SK-MEL-5 (cell line): ENCODE results near the gene ZNF277. TPM values are rescaled to one million over a fixed set of nuclear protein-coding genes. Genes with fewer than 3 reads are reported as not detected.

Experiments used
- DNase-seq: peaks from one replicate; pipeline ENCODE4 v3.0.0-alpha.2; 2016; ENCODE audit warnings: low read depth, low spot score
- in situ Hi-C: cut with HindIII; loops from 2 replicates; pipeline ENCODE4 v1.10.0; 2016; ENCODE audit warnings: low sequenced_read_pairs, high pct_unique_total_duplicates, low pct_unique_long_range_greater_than_20kb
- total RNA-seq: library from RNA; depleted of rRNA; stranded (reverse); fragments of >200 nt; shearing (Covaris generic); gene quantifications from 2 replicates; pipeline ENCODE4 v1.2.3, GENCODE V29; 2014

ZNF277 gene
- total RNA-seq, 1 experiment from 2014 or later: 62.7 TPM

DNA sequence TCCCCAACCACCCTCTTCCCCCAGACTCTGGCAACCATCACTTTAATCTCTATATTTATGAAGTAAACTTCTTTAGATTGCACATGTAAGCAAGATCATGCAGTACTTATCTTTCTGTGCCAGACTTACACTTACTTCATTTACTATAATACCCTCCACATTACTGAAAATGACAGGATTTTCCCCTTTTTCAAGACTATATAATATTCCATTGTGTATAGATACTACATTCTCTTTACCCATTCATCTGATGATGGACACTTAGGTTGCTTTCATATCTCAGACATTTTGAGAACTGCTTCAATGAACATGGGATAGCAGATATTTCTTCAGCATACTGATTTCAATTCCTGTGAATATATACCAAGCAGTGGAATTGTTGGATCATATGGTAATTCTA lies 4.7 kb upstream of the ZNF277 start:
- in situ Hi-C loops: no loop called here
- DNase-seq: no peak

DNA sequence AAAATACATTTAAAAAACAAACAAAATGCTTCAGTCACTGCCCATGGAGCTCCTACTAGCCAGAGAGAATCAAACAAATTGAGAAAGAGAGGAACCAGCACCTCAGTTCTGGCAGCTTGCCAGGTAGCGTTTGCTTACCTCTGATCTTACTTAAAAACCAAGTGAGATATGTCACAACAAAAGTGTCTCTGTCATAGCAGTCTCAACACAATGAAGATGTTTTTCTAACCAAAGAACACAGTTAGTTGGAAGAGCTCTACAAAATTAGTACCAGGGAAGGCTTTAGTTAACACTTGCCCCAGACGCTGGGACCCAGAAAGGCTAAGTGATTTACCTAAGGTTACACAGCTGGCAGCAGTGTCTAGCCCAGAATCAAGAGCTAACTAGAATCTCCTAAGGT lies 3.7 kb upstream of the ZNF277 start:
- DNase-seq: peak; percentile 40
- in situ Hi-C loops: no loop called here

DNA sequence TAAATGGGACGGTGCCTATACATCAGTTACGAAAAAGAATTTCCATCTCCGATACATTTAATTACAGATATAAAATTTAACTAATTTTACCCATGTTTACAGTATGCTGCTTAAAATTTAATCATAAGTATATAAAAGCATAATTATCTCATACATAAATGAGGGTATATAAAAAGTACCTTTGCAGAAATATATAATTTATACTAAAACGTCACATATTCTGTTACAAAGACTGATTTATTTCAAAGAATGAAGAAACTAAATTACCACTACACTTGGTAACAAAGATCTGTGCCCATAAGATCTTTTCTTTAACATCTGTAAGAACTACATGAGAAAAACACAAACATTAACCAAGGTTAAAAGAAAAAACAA lies 3.1 kb upstream of the ZNF277 start:
- in situ Hi-C loops: no loop called here
- no peak for DNase-seq

DNA sequence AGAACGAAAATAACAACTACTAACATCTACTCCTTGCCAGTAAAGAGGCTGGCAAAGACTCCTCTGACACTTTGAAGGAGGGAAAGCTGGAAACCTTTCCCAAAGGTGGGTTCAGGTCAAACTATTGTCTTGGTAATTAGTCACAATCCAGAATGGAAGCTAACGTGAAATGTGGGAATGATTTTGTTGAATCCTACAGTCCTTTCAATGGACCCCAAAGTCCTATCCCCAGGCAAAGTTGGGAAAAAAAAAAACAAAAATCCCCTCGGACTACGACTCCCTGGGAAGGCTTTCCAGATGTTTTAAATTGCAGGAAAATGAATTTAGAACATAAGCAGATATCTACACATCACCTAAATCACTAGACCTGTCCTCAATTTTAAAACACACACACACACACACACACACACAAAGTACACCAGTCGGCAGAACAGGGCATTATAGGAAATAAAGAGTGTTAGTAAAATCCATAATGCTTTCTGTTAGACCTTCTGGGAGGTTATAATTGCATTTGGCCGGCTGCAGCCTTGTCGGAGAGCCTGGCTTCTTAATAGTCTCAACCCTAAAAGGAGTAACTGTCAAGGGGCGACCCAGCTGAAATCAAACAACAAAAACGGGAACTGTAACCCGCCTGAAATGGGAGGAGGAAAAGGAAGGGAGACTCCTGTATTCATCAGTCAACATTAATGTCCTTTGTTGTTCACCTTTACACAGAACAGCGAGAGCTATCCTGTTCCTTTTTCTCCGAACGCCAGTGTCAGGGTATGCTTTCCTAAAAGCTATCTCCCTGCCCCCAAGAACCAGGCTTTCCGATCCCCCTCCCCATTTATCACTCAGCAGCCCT lies 1.8 kb upstream of the ZNF277 start:
- in situ Hi-C loops: no loop called here
- peak; percentile 38 for DNase-seq

DNA sequence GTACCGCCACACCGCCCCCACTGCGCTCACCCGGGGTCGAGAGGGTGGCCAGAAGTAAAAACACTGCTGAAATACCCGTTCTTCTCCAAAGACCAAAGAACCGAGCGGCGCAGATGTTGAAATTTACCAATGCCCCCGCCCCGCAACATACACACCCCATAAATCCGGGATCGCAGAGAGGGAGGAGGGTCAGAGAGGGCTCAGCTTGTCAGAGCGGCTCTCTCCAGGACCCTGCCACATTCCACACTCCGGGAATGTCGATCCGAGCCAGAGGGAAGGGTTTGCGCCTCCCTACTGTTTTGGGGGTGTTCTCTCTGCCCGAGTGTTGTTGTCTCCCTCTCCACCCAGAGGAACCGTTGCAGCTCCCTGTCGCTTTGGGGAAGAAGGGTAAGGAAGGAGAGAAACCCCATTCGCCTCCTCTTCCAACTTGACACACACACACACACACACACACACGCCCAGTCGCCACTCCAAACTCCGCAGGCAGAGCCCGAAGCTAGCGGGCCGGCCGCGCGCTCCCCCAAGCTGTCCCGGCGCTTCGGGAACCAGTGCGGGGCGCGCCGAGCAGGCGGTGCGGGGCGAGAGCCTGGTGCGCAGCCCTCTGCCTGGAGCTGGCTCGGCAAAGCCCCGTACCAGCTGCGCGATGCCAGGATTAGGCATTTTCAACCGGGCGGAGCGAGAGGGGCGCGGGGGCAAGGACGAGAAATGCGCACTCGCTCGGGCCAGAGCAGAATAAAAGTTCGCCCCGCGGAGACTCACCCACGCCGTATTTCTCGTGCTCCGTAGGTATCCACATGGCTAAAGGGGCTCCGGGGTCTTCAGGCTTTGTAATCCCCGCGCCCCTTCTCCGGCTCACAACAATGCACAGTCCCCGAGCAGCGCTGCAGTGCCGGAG lies 905 bp upstream of the ZNF277 start:
- in situ Hi-C loops: no loop called here
- peak; percentile 56 for DNase-seq

DNA sequence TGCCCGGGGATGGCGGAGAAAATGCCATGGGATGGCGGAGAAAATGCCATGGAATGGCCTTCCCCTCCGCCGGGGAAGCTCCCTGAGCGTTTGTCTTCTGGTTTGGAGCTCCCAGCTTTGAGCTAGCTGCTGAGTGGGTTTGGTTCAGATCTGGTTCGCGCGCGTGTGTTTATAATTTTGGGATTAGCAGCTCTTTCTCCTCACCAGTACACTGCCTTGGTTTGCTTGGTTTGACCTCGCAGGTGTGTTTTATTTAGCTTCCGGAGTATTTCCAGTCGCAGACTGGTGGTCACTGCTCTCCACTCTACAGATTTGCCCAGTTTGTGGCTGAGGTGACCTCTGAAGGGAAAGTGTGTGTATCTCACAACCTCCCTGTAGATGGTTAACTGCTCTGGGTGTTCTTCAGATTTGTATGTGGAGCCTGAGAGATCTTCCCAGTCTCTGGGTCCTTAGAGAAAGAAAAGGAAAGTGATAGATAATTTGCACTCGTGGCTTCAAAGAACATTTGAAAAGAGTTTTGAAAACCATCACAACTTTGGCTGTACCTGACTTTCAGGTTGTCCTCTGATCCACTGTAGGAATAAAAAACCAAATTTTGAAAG lies 597 bp downstream of the ZNF277 start:
- DNase-seq: peak; percentile 38
- in situ Hi-C loops: no loop called here

DNA sequence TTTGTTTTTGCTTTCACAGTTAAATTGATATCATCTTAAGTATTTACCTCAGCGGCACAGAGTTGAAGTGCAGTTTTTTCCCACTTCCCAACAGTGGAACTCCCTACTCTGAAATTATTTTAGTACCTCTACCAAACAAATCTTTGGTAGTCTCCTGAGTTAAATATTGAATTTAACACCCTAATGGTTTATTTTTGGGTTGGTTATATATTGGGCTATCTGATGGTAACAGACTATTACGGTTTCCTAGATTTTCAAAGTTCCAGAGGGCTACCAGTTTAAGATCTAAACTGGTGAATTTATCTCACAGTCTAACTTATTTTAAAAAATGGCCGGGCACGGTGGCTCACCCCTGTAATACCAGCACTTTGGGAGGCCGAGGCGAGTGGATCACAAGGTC lies 1.3 kb downstream of the ZNF277 start:
- in situ Hi-C loops: no loop called here
- DNase-seq: no peak

DNA sequence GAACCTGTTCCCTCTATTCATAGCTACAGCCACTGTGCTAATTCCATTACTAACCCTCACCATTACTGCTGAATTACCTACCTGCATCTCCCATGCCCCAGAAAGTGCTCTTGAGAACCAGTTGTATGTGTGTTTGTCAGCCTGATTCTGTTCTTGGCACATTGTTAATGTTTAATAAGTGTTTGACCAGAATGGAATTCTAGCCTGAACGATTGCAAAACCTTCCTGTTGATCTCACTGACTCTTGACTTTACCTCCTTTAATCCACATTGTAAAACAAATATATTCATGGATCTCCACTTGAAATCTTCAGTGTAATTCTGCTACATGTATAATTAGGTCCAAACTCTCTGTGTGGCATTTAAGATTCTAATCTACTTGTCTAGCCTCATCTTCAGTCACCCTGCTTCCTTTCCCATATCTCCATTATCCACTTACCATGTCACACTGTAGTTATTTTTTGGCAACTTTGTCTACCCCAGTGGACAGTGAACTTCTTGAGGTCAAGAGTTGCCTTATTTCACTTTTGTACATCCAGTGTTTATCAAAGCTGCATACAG lies 4.9 kb downstream of the ZNF277 start:
- no peak for DNase-seq
- in situ Hi-C loops: no loop called here

DNA sequence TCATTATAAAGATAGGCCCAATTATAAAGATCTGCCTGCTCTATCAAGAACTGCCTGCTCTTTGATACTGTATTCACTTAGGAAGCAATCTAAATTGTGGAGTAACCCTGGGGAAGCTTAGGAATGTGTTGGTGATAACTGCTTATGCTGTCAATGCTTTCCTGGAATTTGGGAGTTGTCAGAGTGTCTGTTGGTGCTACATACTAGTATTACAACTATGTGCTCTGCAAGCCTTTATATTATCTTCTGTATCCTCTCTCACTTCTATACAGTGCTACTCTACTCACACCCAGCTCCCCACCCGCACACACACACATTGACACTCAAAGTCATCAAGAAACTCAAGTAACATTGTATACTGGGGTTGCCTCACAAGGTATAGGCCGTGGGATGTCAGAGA lies 6.1 kb downstream of the ZNF277 start:
- in situ Hi-C loops: no loop called here
- no peak for DNase-seq

DNA sequence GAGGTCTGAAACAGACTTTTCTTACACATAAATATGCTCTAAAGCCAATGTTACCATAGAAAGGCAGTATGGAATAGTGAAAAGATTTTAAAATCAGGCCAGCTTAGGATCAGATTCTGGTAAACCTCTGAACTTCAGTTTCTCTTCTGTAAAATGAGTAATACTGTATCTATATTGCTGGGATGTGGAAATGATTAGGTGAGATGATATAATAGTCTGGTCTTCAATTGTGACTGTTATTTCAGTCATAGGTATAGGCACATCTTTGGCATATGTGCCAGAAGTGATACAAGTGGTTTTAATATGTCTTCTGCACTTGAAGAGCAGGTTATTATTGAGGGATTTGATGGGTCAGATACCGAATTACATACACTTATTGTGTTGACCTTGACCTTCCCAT lies 7.2 kb downstream of the ZNF277 start:
- no peak for DNase-seq
- in situ Hi-C loops: no loop called here

DNA sequence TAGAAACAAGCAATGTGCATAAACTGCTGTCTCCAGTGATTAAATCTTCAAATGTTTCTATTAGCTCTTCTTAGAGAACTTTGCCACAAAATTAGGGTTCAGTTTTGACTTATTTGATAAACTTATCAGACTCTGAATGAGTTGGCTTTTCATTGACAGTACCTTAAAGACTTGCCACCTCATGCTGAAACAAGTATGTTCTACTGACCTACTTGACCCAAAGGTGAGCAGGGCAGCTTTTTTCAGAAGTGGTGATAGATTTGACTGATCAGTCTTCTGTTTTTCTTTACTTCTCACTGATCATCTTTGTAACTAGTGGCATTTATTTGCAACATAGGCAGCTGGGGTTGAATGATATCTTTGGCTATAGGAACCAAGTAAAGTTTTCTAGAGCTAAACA lies 7.8 kb downstream of the ZNF277 start:
- DNase-seq: no peak
- in situ Hi-C loops: no loop called here

DNA sequence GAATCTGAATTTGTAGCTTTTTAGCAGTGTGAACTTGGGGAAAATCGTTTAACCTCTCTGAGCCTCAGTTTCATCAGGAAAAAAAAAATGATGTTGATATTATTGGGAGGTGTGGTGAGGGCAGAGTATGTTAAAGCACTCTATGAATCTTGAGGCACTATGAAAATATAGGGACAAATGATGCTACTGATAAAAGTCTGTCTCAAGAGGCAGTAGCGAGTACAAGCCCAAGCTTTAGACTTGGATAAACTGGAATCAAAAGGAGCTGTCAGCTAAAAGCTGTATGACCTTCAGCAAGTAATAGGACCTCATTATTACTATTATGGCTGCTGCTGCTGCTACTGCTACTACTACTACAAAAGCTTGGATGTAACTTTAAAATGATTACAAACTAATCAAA lies 8.4 kb downstream of the ZNF277 start:
- peak; percentile 44 for DNase-seq
- in situ Hi-C loops: no loop called here

DNA sequence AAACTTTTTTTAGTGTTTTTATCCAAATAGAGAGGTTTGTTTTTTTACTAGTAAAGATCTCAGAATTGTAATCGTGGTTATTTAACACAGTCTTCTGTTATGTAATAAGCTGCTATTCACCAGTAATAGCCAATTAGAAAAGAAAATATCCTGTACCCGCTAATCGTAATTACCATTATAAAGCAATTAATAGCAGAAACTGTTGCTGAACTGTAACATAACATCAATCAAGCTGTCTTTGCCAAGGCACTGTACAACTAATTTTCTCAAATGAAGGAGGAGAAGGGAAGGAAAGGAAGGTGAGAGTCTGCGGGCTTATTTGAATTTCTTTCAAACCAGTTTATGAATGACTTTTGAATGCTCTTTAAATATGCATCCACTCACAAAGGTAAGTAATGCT lies 9.3 kb downstream of the ZNF277 start:
- no peak for DNase-seq
- in situ Hi-C loops: no loop called here

DNA sequence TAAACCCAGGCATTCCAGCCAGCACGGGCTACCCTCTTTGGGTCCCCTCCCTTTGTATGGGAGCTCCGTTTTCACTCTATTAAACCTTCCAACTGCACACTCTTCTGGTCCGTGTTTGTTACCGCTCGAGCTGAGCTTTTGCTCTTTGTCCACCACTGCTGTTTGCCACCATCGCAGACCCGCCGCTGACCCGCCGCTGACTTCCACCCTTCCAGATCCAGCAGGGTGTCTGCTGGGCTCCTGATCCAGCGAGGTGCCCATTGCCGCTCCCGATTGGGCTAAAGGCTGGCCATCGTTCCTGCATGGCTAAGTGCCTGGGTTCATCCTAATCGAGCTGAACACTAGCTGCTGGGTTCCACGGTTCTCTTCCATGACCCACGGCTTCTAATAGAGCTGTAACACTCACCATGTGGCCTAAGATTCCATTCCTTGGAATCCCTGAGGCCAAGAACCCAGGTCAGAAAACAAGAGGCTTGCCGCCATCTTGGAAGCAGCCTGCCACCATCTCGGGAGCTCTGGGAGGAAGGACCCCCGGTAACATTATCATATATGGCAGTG lies 14.5 kb downstream of the ZNF277 start:
- in situ Hi-C loops: no loop called here
- DNase-seq: no peak

DNA sequence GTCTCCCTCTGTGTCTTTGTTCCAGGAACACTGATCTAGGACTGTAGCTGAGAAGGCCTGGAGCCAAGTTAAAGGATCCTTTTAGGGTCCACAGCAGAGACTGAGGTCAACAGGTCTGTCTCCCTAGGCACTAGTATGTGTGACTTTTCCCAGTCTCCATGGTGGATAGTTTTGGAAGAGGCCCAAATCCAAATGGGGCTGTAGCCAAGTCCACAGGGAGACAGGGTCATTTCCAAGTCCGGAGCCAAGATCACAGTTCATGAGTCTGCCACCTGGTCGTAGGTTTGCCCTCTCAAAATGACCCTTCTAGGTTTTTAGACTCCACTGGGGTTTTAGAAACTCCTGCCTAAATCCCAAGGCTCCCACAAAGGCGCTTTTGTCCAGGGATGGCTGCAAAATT lies 16.8 kb downstream of the ZNF277 start:
- no peak for DNase-seq
- in situ Hi-C loops: no loop called here

DNA sequence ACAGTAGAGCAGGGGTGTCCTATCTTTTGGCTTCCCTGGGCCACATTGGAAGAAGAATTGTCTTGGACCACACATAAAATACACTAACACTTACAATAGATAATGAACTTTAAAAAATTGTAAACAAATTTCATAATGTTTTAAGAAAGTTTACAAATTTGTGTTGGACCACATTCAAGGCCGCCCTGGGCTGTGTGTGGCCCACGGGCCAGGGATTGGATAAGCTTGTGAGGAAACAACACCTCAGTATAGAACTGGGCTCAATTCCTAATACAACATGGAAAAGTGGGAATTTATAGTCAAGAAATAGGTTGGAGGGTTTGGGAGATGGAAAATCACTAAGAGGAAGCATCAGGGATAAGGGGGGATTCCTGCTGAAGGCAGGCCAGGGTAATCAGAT lies 17.7 kb downstream of the ZNF277 start:
- no peak for DNase-seq
- in situ Hi-C loops: no loop called here

DNA sequence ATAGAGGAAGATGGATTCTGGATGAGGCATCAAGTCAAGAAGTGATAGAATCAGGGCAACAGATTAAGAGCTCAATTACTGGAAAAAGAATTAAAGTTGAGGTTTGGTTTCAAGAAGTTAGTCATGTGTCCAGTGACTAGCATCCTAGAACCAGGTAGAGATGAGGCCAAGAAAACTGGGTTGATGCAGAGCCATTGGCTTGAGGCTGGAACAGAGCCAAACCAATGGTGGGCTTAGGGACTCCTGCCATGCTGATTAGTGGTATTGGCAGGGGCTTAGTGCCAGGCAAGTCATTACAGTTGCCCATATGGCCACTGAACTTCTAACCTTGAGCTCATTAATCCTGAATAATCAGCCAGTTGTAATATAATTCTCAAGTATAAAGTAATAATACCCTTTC lies 18.5 kb downstream of the ZNF277 start:
- in situ Hi-C loops: no loop called here
- DNase-seq: no peak

DNA sequence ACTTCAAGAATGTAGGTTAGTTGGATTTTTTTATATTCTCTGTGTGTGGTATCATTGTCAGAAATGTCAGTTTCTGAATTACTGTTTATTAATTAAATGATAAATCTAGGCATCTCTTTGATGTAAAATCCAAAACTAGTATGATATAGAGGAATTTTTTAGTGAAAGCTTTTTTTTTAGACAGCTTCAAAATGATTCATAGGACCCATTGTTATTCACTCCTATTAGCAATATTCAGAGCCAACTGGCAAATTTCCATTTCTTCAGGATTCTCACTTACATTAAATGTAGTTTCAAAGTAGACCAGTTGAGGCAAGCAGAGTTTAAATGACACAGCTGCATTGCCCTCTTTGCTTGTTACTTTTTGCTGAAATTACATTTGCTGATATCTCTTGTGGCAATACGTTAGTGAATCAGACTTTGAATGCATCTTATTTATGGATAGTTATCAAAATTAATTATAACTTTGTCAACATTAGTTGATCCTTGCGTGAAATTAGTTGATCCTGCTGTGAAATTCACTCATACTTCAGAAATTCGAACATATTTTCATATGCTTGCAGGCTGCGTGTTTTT lies 20.3 kb downstream of the ZNF277 start:
- no peak for DNase-seq
- in situ Hi-C loops: no loop called here
